GM13976 (cell line): ENCODE results near the gene NRM.

Source experiments
- DNase-seq: peaks from one replicate; pipeline ENCODE4 v3.0.0; 2012; ENCODE audit warnings: low spot score
- in situ Hi-C: fragments of 300-500 bp; cut with MboI; formaldehyde crosslinking; loops from one replicate; pipeline ENCODE4 v1.12.0; 2022; ENCODE audit warnings: low sequenced_read_pairs, mixed read lengths, inconsistent platforms; ENCODE audit not compliant: unreplicated experiment
- TF ChIP-seq, protein P1 (sequence below): IDR thresholded peaks from 2 replicates; pipeline ENCODE4 v1.5.1; 2012; ENCODE audit warnings: borderline replicate concordance, mild to moderate bottlenecking; ENCODE audit not compliant: insufficient read depth; ENCODE audit errors: extremely low read depth, missing control alignments, control extremely low read depth

The NRM gene

DNA sequence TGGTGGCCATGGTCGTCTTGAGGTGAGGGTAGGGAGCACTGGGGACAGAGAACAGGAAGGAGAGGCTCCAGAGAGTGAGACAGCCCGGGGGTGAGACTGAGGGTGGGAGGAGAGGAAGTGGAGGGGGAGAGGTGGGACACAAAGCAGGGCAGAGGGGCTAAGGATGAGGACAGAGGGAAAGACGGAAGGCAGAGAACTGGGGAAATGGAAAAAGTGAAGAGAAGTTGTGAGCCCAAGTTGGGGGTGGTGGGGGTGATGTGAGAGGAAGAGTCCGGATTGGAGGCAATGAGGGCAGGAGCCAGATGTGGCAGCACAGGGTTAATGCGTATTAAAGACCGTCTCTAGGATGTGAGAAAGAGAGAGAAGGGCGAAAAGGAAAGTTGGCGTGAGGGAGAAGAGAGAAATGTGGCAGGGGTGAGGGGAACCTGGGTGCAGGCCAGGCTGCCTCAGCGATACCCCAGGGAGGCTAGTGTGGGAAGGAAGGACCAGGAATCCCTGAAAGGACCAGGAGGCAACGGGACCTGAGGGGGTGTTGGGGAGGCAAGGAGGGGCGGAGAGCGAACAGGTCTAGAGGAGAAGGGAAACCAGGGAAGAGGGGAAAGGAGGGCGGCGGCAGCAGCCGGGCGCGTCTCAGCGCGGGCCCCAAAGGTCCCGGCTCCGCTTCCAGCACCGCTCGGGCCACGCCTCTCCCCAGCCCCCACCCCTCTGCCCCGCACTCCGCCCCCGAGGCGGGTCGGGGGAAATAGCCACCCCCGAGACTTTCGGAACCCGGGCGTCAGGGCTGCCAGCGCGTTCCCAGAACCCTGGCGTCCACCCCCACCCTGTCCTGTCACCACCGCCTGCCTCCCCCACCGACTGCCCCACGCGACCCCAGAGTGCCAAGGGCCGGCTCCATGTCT is 4.5 kb downstream of the NRM start, which contains the start of gene PPP1R18:
PPP1R18 (minus strand) TSS at position 637 of the 899 bp plus-strand sequence; CDS start at position 10, 627 bp downstream.
- DNase-seq: peak; percentile 85
- in situ Hi-C loops: no loop called here
- TF ChIP-seq, protein P1, sequence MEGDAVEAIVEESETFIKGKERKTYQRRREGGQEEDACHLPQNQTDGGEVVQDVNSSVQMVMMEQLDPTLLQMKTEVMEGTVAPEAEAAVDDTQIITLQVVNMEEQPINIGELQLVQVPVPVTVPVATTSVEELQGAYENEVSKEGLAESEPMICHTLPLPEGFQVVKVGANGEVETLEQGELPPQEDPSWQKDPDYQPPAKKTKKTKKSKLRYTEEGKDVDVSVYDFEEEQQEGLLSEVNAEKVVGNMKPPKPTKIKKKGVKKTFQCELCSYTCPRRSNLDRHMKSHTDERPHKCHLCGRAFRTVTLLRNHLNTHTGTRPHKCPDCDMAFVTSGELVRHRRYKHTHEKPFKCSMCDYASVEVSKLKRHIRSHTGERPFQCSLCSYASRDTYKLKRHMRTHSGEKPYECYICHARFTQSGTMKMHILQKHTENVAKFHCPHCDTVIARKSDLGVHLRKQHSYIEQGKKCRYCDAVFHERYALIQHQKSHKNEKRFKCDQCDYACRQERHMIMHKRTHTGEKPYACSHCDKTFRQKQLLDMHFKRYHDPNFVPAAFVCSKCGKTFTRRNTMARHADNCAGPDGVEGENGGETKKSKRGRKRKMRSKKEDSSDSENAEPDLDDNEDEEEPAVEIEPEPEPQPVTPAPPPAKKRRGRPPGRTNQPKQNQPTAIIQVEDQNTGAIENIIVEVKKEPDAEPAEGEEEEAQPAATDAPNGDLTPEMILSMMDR: no peak

DNA sequence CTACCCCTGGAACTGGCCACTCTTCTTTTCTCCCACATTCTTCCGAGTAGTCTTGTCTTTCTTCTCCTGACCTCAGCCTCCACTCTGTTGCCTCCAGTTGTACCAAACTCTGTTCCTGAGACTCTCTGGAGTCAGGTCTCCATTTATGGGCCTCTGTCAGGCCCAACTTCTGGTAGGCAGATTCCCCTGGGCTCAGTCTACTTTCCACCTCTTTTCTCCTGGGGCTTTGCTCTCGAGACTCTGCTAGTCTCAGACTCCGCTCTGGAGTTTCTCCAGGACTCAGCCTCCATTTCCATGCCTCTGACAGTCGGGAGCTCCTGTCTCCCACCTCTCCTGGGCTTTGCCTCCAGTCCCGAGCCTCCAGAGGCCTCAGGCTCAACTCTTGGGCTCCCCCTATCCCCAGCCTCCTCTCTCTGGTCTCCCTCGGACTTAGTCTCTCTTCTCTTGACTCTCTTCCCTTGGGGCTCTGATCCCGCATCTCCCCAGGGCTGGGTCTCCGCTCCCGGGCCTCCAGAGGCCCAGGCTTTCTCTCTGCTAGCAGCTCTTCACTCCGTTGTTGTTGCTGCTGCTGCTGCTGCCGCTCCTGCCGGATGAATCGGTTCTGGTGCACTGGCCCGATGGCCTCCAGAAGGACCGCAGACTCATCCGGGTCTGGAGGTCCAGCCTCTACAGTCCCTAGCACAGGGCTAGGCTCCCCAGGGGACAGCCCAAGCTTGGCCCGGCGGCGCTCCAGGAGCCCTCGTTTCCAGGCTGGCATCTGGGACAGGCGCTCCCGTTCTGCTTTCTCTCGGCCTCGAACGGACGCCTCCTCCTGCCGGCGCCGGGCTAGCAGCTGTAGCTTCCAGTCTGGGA is 5.4 kb downstream of the NRM start:
- in situ Hi-C loops: no loop called here
- DNase-seq: no peak
- TF ChIP-seq, protein P1: peak; percentile 35

DNA sequence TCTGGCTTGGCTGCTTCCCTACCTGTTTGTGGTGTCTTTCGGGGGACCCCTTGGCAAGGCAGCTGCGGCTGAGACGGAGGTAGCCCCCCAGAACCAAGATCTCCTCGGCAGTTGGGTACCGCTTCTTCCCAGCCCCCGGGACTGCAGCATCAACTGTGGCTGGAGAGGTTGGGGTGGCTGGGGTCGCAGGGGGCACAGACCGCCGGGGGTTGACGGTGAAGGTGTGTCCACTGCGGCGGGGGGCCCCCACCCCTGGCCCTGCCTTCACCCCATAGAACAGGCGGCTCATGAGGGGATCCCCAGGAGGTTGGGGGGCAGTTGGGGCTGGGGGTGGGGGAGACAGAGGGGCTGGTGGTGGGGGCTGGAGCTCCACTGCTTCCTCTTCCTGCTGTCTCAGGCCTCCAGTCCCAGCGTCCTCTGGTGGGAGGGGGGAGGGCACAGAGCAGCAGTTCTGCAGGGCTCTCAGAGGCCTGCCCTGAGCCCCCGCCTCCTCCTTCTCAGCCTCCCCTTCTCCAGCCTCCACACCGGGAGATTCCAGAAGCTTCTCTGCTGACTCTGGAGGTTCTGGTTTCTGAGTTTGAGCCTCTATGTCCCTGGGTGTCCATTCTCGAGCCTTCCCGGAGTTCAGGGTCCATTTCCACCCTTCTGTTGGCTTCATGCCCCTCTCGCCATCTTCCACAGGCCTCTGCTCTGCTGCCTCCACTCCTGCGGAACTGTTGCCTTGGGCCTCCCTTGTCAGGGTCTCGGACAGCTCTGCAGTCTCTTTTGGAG is 6.2 kb downstream of the NRM start:
- in situ Hi-C loops: no loop called here
- TF ChIP-seq, protein P1: no peak
- DNase-seq: peak; percentile 72

DNA sequence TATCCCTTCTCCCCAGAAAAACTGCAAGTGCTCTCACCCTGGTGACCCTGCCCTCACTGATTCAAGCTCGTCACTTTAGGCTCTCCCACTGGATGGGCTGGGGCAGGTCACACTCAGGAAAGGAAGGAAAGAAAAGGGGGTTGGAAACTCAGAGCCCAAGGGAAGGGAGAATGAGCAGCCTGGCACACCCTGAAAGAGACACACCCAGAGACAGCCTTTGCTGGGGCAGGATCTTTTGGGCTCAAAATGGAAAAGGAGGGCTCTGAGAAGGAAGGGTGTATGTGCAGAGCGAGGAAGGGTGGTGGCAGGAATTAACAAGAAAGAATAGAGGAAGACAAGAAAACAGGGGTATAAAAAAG is 6.8 kb downstream of the NRM start:
- in situ Hi-C loops: no loop called here
- no peak for DNase-seq
- TF ChIP-seq, protein P1: no peak

DNA sequence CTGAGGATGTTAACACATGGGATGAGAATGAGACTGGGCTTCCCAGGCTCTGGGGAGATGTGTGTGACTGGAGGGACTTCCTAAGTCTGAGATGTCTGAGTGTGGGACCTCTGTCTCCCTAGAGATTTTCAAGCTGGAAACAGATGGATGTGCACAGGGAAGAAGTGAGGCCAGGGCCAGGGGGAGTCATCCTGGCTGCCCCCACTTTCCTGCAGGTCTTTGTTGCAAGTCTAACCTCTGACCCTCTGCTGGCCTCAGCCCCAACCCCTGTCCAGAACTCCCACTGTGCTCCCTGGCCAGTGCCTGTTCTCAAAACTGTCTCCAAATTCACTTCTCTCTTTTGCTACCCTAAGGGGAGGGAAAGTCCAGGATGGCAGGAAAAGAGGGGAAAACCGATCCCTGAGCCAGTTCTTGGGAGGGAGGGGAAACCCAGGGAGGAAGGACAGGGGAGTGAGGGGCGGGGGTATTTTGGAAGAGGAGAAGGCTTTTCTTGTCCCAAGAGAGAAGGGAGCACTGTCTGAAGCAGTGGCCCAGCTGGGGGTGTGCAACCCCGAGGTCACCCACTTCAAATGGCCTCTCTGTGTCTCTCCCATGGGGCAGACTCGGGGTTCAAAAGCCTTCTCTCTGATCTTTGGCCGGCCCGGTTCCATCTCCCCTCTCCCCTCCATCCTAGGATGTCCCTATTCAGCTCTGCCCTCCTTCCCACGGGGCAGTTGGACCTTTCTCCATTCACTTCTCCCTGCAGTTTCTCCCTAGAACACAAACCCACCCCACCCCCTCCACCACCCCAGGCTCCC is 7.4 kb downstream of the NRM start:
- no peak for DNase-seq
- in situ Hi-C loops: no loop called here

More for the DNA sequence above, 7.4 kb downstream of the NRM start:
- TF ChIP-seq, protein P1: no peak
